ENCODE data around the gene NNT. TPM values are rescaled to one million over a fixed set of nuclear protein-coding genes. Genes with fewer than 3 reads are reported as not detected.
"Not testable (repeated sequence)": the region's sequence is repeated elsewhere in the genome, so short reads cannot be mapped to it uniquely, and the experiment has no call there.

The NNT gene
- total and polyA plus RNA-seq, 2 of the 8 experiments (the other 6 are each of a cell fraction or from before 2014, with no cell fraction given), result 11.0 to 22.2 TPM

DNA sequence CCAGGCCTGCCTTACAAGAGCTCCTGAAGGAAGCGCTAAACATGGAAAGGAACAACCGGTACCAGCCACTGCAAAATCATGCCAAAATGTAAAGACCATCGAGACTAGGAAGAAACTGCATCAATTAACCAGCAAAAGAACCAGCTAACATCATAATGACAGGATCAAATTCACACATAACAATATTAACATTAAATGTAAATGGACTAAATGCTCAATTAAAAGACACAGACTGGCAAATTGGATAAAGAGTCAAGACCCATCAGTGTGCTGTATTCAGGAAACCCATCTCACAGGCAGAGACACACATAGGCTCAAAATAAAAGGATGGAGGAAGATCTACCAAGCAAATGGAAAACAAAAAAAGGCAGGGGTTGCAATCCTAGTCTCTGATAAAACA is 116.8 kb downstream of the NNT start:
- H3K23me2 ChIP-seq (ENCODE audit: low read depth, low read length); H4K8ac ChIP-seq (ENCODE audit: extremely low read depth, insufficient read depth, low read length); H2BK5ac ChIP-seq (ENCODE audit: low read depth, low read length); H2BK12ac ChIP-seq (ENCODE audit: low read depth, low read length); H2BK120ac ChIP-seq (replicated peaks; ENCODE audit: low read depth, low read length); H2BK20ac ChIP-seq (ENCODE audit: low read length); H3K23ac ChIP-seq (ENCODE audit: insufficient read length); H4K20me1 ChIP-seq (replicated peaks in 1 of 2; ENCODE audit: control insufficient read depth in 1 of 2, insufficient read depth in 2 of 2, low read length in 2 of 2); H3K27ac ChIP-seq (ENCODE audit: low read depth, low read length); H3K18ac ChIP-seq (ENCODE audit: extremely low read depth, low read length); DNase-seq (ENCODE audit: low read depth in 1 of 2, low spot score in 2 of 2); H2AFZ ChIP-seq (ENCODE audit: low read length); H3K79me1 ChIP-seq (ENCODE audit: low read depth, low read length); FAIRE-seq; CTCF ChIA-PET (ENCODE audit: partially characterized antibody); POLR2A ChIA-PET (ENCODE audit: partially characterized antibody); H3K14ac ChIP-seq (ENCODE audit: insufficient read length); H3K4me1 ChIP-seq (replicated peaks in 1 of 4; ENCODE audit: control insufficient read depth in 3 of 4, insufficient read depth in 4 of 4, low read length in 3 of 4); H3K9me3 ChIP-seq (ENCODE audit: insufficient read depth in 2 of 2, low read depth in 1 of 2, low read length in 1 of 2); H4K91ac ChIP-seq (replicated peaks; ENCODE audit: insufficient read length, low read length); H3K9ac ChIP-seq (replicated peaks in 1 of 4; ENCODE audit: extremely low read depth in 1 of 4, low read depth in 3 of 4, low read length in 3 of 4); H2BK15ac ChIP-seq (ENCODE audit: low read length); H3K27me3 ChIP-seq (replicated peaks in 1 of 4; ENCODE audit: control insufficient read depth in 3 of 4, extremely low read depth in 1 of 4, insufficient read depth in 3 of 4, low read length in 3 of 4); H3K4ac ChIP-seq (replicated peaks; ENCODE audit: insufficient read length, low read depth, low read length); H3K4me2 ChIP-seq (ENCODE audit: insufficient read depth in 1 of 2, low read depth in 2 of 2, low read length in 2 of 2); H3K36me3 ChIP-seq (ENCODE audit: control insufficient read depth in 2 of 4, insufficient read depth in 4 of 4, low read length in 3 of 4); H2AK5ac ChIP-seq (ENCODE audit: low read depth, low read length); H3K79me2 ChIP-seq (ENCODE audit: control insufficient read depth in 1 of 2, insufficient read depth in 2 of 2, low read length in 2 of 2); H3K56ac ChIP-seq (replicated peaks; ENCODE audit: insufficient read length, low read depth, low read length); H3K4me3 ChIP-seq (ENCODE audit: extremely low read depth in 1 of 4, insufficient read depth in 2 of 4, low read depth in 3 of 4, low read length in 4 of 4); H4K5ac ChIP-seq (ENCODE audit: insufficient read length, low read depth, low read length): not testable (repeated sequence)
- 89% methylated on average over 1 of the region's 3 CpGs; no CpG with 5 or more reads in 1 of the 2 experiments for WGBS, 2 experiments (ENCODE audit: extremely low coverage in 1 of 2, insufficient coverage in 1 of 2, insufficient read length in 1 of 2, insufficient replicate concordance in 2 of 2, low coverage in 1 of 2, low lambda C conversion rate in 2 of 2, missing lambda C conversion rate in 1 of 2)
